Subcutaneous abdominal adipose tissue (tissue), 5 donors: ENCODE results near the gene GPR42.
"Not testable (repeated sequence)": the region's sequence is repeated elsewhere in the genome, so short reads cannot be mapped to it uniquely, and the experiment has no call there.

Experiments
- H3K27ac ChIP-seq: one replicate; pipeline ENCODE4 v1.7.0; 2013; ENCODE audit warnings: low read depth, mild to moderate bottlenecking, inconsistent platforms, low read length, moderate library complexity
- H3K27me3 ChIP-seq, 5 donors: one replicate each; pipeline ENCODE4 v1.7.0; 2013; ENCODE audit warnings: low read length in 5 of 5, inconsistent platforms in 1 of 5; ENCODE audit not compliant: control insufficient read depth in 5 of 5, insufficient read depth in 4 of 5
- H3K36me3 ChIP-seq, 5 donors: one replicate each; pipeline ENCODE4 v1.7.0; 2013; ENCODE audit warnings: low read length in 5 of 5; ENCODE audit not compliant: control insufficient read depth in 5 of 5, insufficient read depth in 5 of 5
- H3K4me1 ChIP-seq, 5 donors: one replicate each; pipeline ENCODE4 v1.7.0; 2013; ENCODE audit warnings: low read length in 5 of 5, mild to moderate bottlenecking in 3 of 5, moderate library complexity in 1 of 5; ENCODE audit not compliant: control insufficient read depth in 5 of 5, insufficient read depth in 5 of 5
- H3K4me3 ChIP-seq, 5 donors: one replicate each; pipeline ENCODE4 v1.7.0; 2013; ENCODE audit warnings: low read length in 5 of 5, low read depth in 1 of 5
- H3K9ac ChIP-seq, 5 donors: one replicate each; pipeline ENCODE4 v1.7.0; 2013; ENCODE audit warnings: low read length in 5 of 5, mild to moderate bottlenecking in 4 of 5, moderate library complexity in 3 of 5
- H3K9me3 ChIP-seq, 5 donors: one replicate each; pipeline ENCODE4 v1.7.0; 2013; ENCODE audit warnings: low read length in 5 of 5; ENCODE audit not compliant: control insufficient read depth in 5 of 5
- donor health status: healthy.
- donor health status: healthy.
- donor health status: healthy.
- donor health status: healthy.
- donor health status: healthy.

Gene GPR42

DNA sequence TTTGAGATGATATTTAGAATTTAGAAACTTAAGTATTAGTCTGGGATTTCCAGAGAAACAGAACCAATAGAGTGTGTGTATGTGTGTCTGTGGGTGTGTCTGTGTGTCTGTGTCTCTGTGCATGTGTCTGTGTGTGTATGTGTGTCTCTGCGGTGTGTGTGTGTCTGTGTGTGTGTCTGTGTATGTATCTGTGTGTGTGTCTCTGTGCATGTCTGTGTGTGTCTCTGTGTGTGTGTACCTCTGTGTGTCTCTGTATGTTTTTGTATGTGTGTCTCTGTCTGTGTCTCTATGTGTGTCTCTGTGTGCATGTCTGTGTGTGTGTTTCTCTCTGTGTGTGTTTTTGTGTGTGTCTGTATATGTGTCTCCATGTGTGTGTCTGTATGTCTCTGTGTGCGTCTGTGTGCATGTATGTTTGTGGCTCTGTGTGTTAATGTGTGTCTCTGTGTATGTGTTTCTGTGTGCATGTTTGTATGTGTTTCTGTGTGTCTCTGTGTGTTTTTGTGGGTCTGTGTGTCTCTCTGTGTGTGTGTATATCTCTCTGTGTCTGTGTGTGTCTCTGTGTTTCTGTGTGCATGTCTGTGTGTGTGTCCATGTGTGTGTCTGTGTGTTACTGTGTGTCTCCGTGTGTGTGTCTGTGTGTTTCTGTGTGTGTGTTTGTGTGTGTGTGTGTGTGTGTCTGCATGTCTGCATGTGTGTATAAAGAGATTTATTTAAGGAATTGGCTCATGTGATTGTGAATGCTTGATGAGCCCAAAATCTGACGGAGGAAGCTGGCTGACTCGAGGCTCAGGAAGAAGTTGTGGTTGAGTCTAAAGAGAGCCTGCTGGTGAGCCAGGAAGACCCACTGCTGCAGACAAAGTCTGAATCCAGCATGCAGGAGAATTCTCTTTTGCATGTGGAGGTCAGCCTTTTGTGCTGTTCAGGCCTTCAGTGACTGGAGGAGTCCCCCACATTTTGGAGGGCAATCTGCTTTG is 22.2 kb downstream of the GPR42 start:
- Histone ChIP-seq H3K4me1 (peaks cover 0 to 5% (median 0%) of the 10 kb centered on the region in 5 donors), H3K27me3 (no peaks in the 10 kb centered on the region), H3K27ac (no peak overlapping the region), H3K36me3 (no peaks in the 10 kb centered on the region), H3K4me3 (no peak overlapping the region), H3K9me3 (no peaks in the 10 kb centered on the region), H3K9ac (no peak overlapping the region)

DNA sequence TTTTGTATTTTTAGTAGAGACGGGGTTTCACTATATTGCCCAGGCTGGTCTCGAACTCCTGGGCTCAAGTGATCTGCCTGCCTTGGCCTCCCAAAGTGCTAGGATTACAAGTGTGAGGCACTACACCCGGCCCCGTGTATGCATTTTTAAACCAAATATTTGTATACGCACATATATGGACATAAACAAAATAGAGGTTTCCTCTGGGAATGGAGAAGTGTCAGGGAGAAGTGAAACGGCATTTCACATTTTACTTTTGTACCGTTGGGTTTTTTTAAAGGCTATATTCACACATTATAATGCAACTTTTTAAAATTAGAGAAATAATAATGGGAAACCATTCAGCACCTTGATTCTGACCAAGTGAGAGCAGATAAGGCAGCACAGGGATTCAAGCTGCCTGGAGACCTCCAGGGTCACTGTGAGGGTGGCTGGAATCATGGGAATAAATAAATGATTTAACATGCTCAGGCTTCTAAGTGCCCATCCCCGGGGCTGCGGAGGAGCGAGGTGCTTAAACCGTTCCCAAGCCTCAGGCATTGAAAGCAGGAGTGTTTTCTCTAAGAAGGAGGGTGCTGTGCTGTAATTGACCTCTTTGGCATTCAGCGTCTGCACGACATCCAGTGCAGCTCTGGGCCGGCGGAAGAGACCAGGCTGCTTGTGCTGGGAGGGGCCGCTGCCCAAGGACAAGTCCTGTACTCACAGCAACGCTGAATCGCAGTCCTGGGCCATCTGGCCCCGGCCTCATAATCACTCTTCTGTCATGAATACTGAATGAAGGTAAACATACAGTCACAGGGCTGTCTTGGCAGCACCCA is 24.7 kb downstream of the GPR42 start:
- H3K9me3 ChIP-seq, result no peaks in the 10 kb centered on the region
- no peaks in the 10 kb centered on the region for H3K27me3 ChIP-seq
- no peak overlapping the region for H3K27ac ChIP-seq
- H3K36me3 ChIP-seq, result no peaks in the 10 kb centered on the region
- no peak overlapping the region for H3K4me3 ChIP-seq
- peaks cover 0 to 5% (median 0%) of the 10 kb centered on the region in 5 donors for H3K4me1 ChIP-seq
- H3K9ac ChIP-seq, result no peak overlapping the region

DNA sequence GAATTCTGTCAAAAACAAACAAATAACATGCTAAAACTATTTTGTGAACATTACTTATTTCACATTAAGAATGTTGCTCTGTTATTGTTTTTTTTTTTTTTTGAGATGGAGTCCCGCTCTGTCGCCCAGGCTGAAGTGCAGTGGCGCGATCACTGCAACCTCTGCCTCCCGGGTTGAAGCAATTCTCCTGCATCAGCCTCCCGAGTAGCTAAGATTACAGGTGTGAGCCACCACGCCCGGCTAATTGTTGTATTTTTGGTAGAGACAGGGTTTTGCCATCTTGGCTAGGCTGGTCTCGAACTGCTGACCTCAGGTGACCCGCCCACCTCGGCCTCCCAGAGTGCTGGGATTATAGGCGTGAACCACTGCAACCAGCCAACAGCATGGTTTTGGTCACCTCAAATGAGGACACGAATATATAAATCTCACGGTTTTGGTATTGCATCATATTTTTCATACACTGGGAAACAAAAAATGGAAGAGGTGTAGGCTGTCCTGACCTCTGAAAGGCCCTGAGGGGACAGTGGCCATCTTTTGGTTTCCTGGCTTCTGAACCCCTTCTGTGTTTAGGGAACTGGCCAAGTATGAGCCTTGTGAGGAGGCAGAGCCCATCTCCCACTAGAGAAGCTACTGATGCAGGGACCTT is 25.5 kb downstream of the GPR42 start:
- Histone ChIP-seq H3K9me3 (no peaks in the 10 kb centered on the region), H3K36me3 (no peaks in the 10 kb centered on the region), H3K27me3 (no peaks in the 10 kb centered on the region), H3K4me1 (peaks cover 0 to 5% (median 0%) of the 10 kb centered on the region in 5 donors), H3K27ac (no peak overlapping the region), H3K4me3 (no peak overlapping the region), H3K9ac (no peak overlapping the region)

DNA sequence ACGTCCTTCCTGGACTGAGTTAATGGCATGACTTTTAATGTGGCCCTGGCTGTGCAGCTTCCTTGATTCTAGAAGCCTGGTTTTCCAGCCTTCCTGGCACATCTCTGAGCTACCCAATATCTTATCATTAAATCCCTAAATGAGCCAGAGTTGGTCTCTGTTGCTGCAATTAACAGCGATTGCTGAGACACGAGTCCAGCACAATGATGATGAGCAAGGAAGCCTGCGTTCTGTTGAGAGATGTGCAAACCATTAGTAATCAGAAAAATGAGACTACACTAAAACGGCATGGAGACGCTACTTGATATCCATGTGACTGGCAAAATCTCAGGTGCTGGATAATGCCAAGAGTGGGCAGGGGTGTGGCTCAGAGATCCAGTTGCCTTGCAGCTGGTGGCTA is 26.2 kb downstream of the GPR42 start:
- Histone ChIP-seq H3K9me3 (no peaks in the 10 kb centered on the region), H3K27ac (no peak overlapping the region), H3K36me3 (no peaks in the 10 kb centered on the region), H3K9ac (no peak overlapping the region), H3K27me3 (no peaks in the 10 kb centered on the region), H3K4me1 (peaks cover 0 to 5% (median 0%) of the 10 kb centered on the region in 5 donors), H3K4me3 (no peak overlapping the region)

DNA sequence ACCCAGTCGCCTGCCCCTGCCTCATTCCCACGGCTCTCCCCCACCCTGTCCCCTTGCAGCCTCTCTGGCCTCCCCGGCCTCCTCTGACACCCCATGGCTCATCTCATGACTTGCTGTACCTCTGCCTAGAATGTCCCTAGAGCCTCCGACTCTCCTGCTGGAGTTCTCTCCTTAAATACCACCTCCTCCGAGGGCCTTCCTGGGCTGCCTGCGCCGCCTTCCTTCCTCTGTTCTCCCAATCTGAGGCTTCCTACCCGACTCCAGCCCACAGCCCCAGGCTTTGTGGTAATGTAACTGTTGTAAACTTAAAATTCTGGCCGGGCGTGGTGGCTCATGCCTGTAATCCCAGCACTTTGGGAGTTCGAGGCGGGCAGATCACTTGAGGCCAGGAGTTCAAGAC is 27.7 kb downstream of the GPR42 start:
- Histone ChIP-seq H3K9me3 (no peaks in the 10 kb centered on the region), H3K4me1 (peaks cover 1 to 14% (median 10%) of the 10 kb centered on the region in 5 donors), H3K4me3 (no peak overlapping the region), H3K27ac (no peak overlapping the region), H3K27me3 (no peaks in the 10 kb centered on the region), H3K9ac (no peak overlapping the region), H3K36me3 (no peaks in the 10 kb centered on the region)

DNA sequence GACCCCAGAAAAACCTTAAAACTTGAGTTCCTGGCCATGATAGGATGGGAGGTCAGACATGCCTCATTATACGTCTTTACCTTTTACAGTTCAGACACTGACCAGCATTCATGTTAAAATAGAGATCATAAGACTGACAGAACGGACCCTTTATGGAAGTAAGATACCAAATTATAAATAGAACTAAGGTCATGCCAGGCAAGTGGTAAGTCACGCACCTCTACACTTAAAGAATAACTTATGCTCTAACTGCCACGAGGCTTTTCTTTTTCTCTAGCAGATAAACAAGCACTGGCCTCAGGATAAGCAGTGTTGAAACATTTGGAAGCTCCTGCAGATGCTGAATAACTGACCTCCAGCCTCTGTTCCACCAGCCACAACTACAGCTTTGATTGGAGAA is 28.4 kb downstream of the GPR42 start:
- no peak overlapping the region for H3K9ac ChIP-seq
- H3K27me3 ChIP-seq, result no peaks in the 10 kb centered on the region
- no peak overlapping the region for H3K27ac ChIP-seq
- H3K9me3 ChIP-seq, result no peaks in the 10 kb centered on the region
- peaks cover 1 to 15% (median 10%) of the 10 kb centered on the region in 5 donors for H3K4me1 ChIP-seq
- H3K36me3 ChIP-seq, result no peaks in the 10 kb centered on the region
- H3K4me3 ChIP-seq, result no peak overlapping the region

DNA sequence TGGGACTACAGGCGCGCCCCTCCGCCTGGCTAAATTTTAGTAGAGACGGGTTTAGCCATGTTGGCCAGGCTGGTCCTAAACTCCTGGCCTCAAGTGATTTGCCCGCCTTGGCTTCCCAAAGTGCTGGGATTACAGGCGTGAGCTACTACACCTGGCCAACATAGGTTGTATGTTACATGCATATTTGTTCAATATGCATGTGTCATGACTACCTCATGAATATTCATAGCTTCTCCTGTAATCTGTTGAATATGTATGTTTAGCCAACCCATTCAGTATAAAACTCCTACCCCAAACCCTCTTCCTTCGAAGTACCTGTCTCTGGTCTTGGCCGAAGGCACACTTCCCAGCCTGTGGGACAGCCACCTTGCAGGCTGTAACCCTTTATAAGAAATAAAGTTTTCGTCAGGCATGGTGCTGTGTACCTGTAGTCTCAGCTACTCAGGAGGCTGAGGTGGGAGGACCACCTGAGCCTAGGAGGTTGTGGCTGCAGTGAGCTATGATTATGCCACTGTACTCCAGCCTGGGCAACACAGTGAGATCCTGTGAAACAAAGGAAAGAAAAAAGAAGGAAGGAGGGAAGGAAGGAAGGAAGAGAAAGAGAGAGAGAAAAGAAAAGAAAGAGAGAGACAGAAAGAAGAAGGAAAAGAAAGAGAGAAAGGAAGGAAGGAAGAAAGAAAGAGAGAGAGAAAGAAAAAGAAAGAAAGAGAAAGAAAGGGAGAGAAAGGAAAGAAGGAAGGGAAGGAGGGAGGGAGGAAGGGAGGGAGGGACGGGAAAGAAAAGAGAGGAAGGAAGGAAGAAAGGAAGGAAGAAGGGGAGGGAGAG is 29.3 kb downstream of the GPR42 start:
- Histone ChIP-seq H3K9ac (no peak overlapping the region), H3K36me3 (no peaks in the 10 kb centered on the region), H3K27me3 (no peaks in the 10 kb centered on the region), H3K9me3 (no peaks in the 10 kb centered on the region), H3K27ac (no peak overlapping the region), H3K4me3 (no peak overlapping the region), H3K4me1 (peaks cover 1 to 15% (median 12%) of the 10 kb centered on the region in 5 donors)

DNA sequence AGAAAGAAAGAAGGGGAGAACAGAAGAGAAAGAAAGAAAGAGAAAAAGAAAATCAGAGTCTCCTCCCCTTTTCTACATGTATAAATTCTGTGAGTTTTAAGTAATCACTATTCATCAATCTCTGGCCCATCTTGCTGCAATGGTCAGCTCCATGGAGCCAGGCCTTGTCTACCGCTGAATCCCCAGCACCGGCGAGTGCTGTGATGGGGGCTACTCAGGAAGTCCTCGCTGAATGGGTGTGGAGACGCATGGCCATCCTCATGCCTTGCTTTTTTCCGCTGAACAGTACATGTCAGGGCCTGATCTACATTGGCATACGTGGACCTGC is 29.9 kb downstream of the GPR42 start:
- no peaks in the 10 kb centered on the region for H3K9me3 ChIP-seq
- no peaks in the 10 kb centered on the region for H3K27me3 ChIP-seq
- H3K36me3 ChIP-seq, result no peaks in the 10 kb centered on the region
- no peak overlapping the region for H3K9ac ChIP-seq
- H3K4me1 ChIP-seq, result peaks cover 1 to 15% (median 10%) of the 10 kb centered on the region in 5 donors
- no peak overlapping the region for H3K27ac ChIP-seq
- no peak overlapping the region for H3K4me3 ChIP-seq

DNA sequence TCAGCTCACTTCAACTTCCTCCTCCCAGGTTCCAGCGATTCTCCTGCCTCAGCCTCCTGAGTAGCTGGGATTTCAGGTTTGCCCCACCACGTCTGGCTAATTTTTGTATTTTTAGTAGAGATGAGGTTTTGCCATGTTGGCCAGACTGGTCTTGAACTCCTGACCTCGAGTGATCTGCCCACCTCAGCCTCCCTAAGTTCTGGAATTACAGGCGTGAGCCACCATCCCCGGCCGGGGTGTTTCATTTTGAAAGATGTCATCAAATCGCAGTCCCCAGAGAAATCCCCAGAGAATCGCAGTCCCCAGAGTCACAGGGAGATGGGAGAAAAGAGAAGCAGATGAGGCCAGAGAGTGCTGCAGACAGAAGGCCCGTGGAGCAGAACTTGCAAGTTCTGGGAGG is 30.5 kb downstream of the GPR42 start:
- not testable (repeated sequence) for H3K27me3 ChIP-seq, H3K9ac ChIP-seq, H3K9me3 ChIP-seq, H3K36me3 ChIP-seq, H3K27ac ChIP-seq, H3K4me3 ChIP-seq
- H3K4me1 ChIP-seq, result peaks cover 1 to 15% (median 7%) of the 10 kb centered on the region in 5 donors
